A549 treated with Mapracorat at 1 μM for 4 hours (cell line): Measurements from ENCODE around the gene FCGBP. TPM values are rescaled to one million over a fixed set of nuclear protein-coding genes. Genes with fewer than 3 reads are reported as not detected.

Experiments used
- total RNA-seq: library from RNA; stranded (reverse); fragments of 200-300 nt; extraction: Qiagen RNA extraction; gene quantifications from 5 replicates; pipeline ENCODE4 v1.2.3, GENCODE V29; 2022

The FCGBP gene
- 0.29 to 1.3 TPM (median 0.80 TPM) in 5 replicates for total RNA-seq

GRCh38 chr19:39934584-39935363, at the start of gene FCGBP:
TSS of gene FCGBP (minus strand) at chr19:39934634.

GRCh38 chr19:39970675-39971379, 36.4 kb upstream of the FCGBP start, which contains the start of gene PSMC4:
TSS of gene PSMC4 (plus strand) at chr19:39971165. CDS start at chr19:39971203, 38 bp downstream.

Other genes with a start within 250 kb of the FCGBP start
- gene LGALS14, start 230.2 kb downstream of the FCGBP start, total RNA-seq, result not detected in 5 replicates
- not detected in 5 replicates for gene CLC, start 196.6 kb downstream of the FCGBP start, total RNA-seq
- gene LEUTX, start 155.8 kb downstream of the FCGBP start, total RNA-seq, result not detected in 5 replicates
- gene DYRK1B, start 100.5 kb downstream of the FCGBP start, total RNA-seq, result 17.3 to 23.2 TPM (median 22.1 TPM) in 5 replicates
- 649 to 729 TPM (median 711 TPM) in 5 replicates for gene FBL, start 88.3 kb downstream of the FCGBP start, total RNA-seq
- gene PSMC4, start 36.5 kb upstream of the FCGBP start, total RNA-seq, result 258 to 283 TPM (median 272 TPM) in 5 replicates
- gene ZNF546, start 62.4 kb upstream of the FCGBP start, total RNA-seq, result 1.5 to 2.7 TPM (median 2.2 TPM) in 5 replicates
- gene ZNF780B, start 121.6 kb upstream of the FCGBP start, total RNA-seq, result 4.7 to 7.3 TPM (median 6.0 TPM) in 5 replicates
- 24.3 to 31.5 TPM (median 27.6 TPM) in 5 replicates for gene ZNF780A, start 156.3 kb upstream of the FCGBP start, total RNA-seq